ENCODE results near the gene ERG.

ERG gene

DNA sequence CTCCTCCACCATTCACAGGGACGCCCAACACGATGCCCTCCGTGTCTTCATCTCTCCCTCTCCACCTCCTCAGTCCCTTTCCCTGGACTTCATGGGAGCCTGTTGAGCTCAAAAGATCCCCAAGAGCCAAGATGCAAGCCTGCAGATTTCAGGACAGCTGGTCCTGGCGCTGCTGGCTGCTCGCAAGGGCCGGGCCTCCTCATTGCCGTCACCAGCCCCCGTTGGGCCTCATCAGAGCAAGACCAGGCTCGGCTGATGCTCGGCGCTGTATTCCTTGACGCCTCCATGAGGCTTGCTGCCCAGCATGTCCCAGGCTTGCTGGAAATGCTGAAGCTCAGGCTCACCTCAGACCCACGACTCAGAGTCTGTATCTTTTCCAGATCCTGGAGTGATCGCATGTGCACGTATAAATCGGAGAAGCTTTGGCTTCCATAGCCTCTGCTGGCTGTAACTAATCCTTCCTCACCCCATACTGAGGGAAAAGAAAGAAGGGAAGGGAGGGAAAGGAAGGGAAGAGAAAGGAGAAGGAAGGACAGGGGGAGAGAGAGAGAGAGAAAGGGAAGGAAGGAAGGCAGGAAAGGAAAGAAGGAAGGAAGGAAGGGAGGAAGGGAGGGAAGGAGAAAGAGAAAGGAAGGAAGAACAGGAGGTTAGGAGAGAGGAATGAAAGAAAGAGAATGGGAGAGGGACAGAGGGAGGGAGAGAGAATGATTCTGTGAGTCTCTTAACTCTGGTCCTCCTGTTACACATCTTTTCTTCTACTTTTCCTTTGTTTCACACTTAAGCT is 146.9 kb downstream of the ERG start:
- DNase-seq (ENCODE audit: low read depth in 1 of 2, low spot score in 1 of 2), result no peak
- Histone ChIP-seq H3K27ac (replicated peaks) (no peak overlapping the region), H3K4me3 (replicated peaks; ENCODE audit: insufficient read depth, low read length) (no peak overlapping the region), H3K27me3 (ENCODE audit: insufficient read depth, poor library complexity, severe bottlenecking) (no peaks in the 10 kb centered on the region)
- TF ChIP-seq SPI1 (IDR thresholded peaks at IDR 0.05; ENCODE audit: borderline replicate concordance, low read depth) (no peak), GABPA (IDR thresholded peaks at IDR 0.05; ENCODE audit: low read depth) (no peak), POLR2AphosphoS5 (IDR thresholded peaks at IDR 0.05; ENCODE audit: low read depth) (no peak)
- TF ChIP-seq, protein P1, sequence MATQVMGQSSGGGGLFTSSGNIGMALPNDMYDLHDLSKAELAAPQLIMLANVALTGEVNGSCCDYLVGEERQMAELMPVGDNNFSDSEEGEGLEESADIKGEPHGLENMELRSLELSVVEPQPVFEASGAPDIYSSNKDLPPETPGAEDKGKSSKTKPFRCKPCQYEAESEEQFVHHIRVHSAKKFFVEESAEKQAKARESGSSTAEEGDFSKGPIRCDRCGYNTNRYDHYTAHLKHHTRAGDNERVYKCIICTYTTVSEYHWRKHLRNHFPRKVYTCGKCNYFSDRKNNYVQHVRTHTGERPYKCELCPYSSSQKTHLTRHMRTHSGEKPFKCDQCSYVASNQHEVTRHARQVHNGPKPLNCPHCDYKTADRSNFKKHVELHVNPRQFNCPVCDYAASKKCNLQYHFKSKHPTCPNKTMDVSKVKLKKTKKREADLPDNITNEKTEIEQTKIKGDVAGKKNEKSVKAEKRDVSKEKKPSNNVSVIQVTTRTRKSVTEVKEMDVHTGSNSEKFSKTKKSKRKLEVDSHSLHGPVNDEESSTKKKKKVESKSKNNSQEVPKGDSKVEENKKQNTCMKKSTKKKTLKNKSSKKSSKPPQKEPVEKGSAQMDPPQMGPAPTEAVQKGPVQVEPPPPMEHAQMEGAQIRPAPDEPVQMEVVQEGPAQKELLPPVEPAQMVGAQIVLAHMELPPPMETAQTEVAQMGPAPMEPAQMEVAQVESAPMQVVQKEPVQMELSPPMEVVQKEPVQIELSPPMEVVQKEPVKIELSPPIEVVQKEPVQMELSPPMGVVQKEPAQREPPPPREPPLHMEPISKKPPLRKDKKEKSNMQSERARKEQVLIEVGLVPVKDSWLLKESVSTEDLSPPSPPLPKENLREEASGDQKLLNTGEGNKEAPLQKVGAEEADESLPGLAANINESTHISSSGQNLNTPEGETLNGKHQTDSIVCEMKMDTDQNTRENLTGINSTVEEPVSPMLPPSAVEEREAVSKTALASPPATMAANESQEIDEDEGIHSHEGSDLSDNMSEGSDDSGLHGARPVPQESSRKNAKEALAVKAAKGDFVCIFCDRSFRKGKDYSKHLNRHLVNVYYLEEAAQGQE (IDR thresholded peaks at IDR 0.05; ENCODE audit: insufficient replicate concordance, low read depth), result no peak
- TF ChIP-seq, protein P2, sequence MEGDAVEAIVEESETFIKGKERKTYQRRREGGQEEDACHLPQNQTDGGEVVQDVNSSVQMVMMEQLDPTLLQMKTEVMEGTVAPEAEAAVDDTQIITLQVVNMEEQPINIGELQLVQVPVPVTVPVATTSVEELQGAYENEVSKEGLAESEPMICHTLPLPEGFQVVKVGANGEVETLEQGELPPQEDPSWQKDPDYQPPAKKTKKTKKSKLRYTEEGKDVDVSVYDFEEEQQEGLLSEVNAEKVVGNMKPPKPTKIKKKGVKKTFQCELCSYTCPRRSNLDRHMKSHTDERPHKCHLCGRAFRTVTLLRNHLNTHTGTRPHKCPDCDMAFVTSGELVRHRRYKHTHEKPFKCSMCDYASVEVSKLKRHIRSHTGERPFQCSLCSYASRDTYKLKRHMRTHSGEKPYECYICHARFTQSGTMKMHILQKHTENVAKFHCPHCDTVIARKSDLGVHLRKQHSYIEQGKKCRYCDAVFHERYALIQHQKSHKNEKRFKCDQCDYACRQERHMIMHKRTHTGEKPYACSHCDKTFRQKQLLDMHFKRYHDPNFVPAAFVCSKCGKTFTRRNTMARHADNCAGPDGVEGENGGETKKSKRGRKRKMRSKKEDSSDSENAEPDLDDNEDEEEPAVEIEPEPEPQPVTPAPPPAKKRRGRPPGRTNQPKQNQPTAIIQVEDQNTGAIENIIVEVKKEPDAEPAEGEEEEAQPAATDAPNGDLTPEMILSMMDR (IDR thresholded peaks at IDR 0.05; ENCODE audit: insufficient read depth, low read length), result no peak

DNA sequence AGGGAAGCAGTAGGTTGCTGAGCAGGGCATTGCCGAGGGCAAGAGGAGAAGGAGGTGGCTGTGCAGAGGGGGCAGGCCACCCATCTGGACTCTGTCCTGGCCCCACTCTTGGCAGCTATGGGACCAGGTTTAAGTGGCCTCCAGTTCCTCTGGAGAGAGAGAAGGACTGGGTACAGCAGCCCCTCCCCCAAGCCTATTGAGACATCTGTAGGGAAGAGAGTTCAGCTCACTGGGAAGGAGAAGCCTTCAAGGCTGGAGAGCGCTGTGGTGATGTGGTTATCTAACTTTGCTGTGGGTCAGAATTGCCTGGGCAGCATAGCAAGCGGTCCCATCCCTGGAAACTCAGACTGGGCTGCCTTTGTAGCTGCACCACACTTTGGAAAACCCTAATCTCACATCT is 147.6 kb downstream of the ERG start:
- H3K27me3 ChIP-seq (ENCODE audit: insufficient read depth, poor library complexity, severe bottlenecking), result no peaks in the 10 kb centered on the region
- no peak overlapping the region for H3K4me3 ChIP-seq (replicated peaks; ENCODE audit: insufficient read depth, low read length)
- DNase-seq (ENCODE audit: low read depth in 1 of 2, low spot score in 1 of 2), result peak in 1 of 2 experiments; percentile 43
- TF ChIP-seq, protein P1 (IDR thresholded peaks at IDR 0.05; ENCODE audit: insufficient replicate concordance, low read depth), result no peak
- TF ChIP-seq GABPA (IDR thresholded peaks at IDR 0.05; ENCODE audit: low read depth) (no peak), POLR2AphosphoS5 (IDR thresholded peaks at IDR 0.05; ENCODE audit: low read depth) (no peak)
- no peak overlapping the region for H3K27ac ChIP-seq (replicated peaks)

DNA sequence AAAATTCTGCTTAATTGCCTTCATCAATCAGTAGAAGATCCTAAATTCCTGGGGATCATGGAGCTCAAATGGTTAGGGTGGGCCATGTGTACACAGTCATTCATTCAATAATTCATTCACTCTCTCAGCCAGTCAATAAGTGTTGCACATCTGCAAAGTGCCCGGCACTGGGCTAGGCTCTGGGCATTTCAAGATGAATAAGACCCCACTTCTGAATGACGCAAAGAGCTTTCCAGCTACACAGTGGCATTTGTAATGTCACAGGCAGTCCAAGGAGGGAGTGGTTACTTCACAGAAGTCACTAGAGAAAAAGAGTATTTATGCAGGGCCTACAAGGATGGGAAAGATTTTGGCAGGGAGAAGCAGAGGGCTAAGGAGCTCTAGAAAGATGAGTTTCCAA is 148.3 kb downstream of the ERG start:
- H3K4me3 ChIP-seq (replicated peaks; ENCODE audit: insufficient read depth, low read length), result no peak overlapping the region
- H3K27me3 ChIP-seq (ENCODE audit: insufficient read depth, poor library complexity, severe bottlenecking), result no peaks in the 10 kb centered on the region
- TF ChIP-seq, protein P1 (IDR thresholded peaks at IDR 0.05; ENCODE audit: insufficient replicate concordance, low read depth), result no peak
- TF ChIP-seq, protein P2 (IDR thresholded peaks at IDR 0.05; ENCODE audit: insufficient read depth, low read length), result no peak
- no peak for TF ChIP-seq GABPA (IDR thresholded peaks at IDR 0.05; ENCODE audit: low read depth)
- TF ChIP-seq POLR2AphosphoS5 (IDR thresholded peaks at IDR 0.05; ENCODE audit: low read depth), result no peak
- no peak for TF ChIP-seq SPI1 (IDR thresholded peaks at IDR 0.05; ENCODE audit: borderline replicate concordance, low read depth)
- no peak overlapping the region for H3K27ac ChIP-seq (replicated peaks)
- DNase-seq (ENCODE audit: low read depth in 1 of 2, low spot score in 1 of 2), result no peak

All from HL-60 (cell line).